ENCODE results near the gene TBATA.

Gene TBATA

GRCh38 chr10:70785190-70785589 lies at the start of gene TBATA:
TSS of gene TBATA (minus strand) at chr10:70785377. CDS start at chr10:70783379, 1,998 bp downstream.
- FAIRE-seq (no peak), DNase-seq (ENCODE audit: extremely low spot score, insufficient read length, low read depth) (no peak)

GRCh38 chr10:70834441-70835151 lies 49.4 kb upstream of the TBATA start:
- FAIRE-seq (no peak), DNase-seq (ENCODE audit: extremely low spot score, insufficient read length, low read depth) (no peak)

- FAIRE-seq (no peak), DNase-seq (ENCODE audit: extremely low spot score, insufficient read length, low read depth) (no peak)
Observed at GRCh38 chr10:70834021-70834420, 48.8 kb upstream of the TBATA start.

GRCh38 chr10:70833601-70834000 lies 48.4 kb upstream of the TBATA start:
- FAIRE-seq (no peak), DNase-seq (ENCODE audit: extremely low spot score, insufficient read length, low read depth) (no peak)

GRCh38 chr10:70832852-70833528 lies 47.8 kb upstream of the TBATA start:
- FAIRE-seq: no peak
- no peak for DNase-seq (ENCODE audit: extremely low spot score, insufficient read length, low read depth)

- DNase-seq (ENCODE audit: extremely low spot score, insufficient read length, low read depth): no peak
- no peak for FAIRE-seq
Observed at GRCh38 chr10:70832221-70832620, 47.0 kb upstream of the TBATA start.

- no peak for DNase-seq (ENCODE audit: extremely low spot score, insufficient read length, low read depth)
- no peak for FAIRE-seq
Observed at GRCh38 chr10:70830164-70830563, 45.0 kb upstream of the TBATA start.

GRCh38 chr10:70829543-70829942 lies 44.4 kb upstream of the TBATA start:
- FAIRE-seq: no peak
- DNase-seq (ENCODE audit: extremely low spot score, insufficient read length, low read depth): no peak

- FAIRE-seq: no peak
- DNase-seq (ENCODE audit: extremely low spot score, insufficient read length, low read depth): no peak
Observed at GRCh38 chr10:70828923-70829322, 43.7 kb upstream of the TBATA start.

- no peak for FAIRE-seq
- no peak for DNase-seq (ENCODE audit: extremely low spot score, insufficient read length, low read depth)
Observed at GRCh38 chr10:70827086-70827757, 42.0 kb upstream of the TBATA start.

- FAIRE-seq (no peak), DNase-seq (ENCODE audit: extremely low spot score, insufficient read length, low read depth) (no peak)
Observed at GRCh38 chr10:70822076-70822820, 37.1 kb upstream of the TBATA start.

- no peak for DNase-seq (ENCODE audit: extremely low spot score, insufficient read length, low read depth)
- FAIRE-seq: no peak
Observed at GRCh38 chr10:70820976-70821750, 36.0 kb upstream of the TBATA start.

GRCh38 chr10:70816220-70816894 lies 31.2 kb upstream of the TBATA start:
- DNase-seq (ENCODE audit: extremely low spot score, insufficient read length, low read depth) (peak; percentile 23), FAIRE-seq (peak; percentile 60)

GRCh38 chr10:70815504-70816219 lies 30.5 kb upstream of the TBATA start, which contains the start of gene SGPL1:
TSS of gene SGPL1 (plus strand) at chr10:70815948. CDS start at chr10:70816854, 906 bp downstream.
- FAIRE-seq (peak; percentile 93), DNase-seq (ENCODE audit: extremely low spot score, insufficient read length, low read depth) (peak; percentile 98)

GRCh38 chr10:70814126-70814525 lies 28.9 kb upstream of the TBATA start:
- no peak for FAIRE-seq
- no peak for DNase-seq (ENCODE audit: extremely low spot score, insufficient read length, low read depth)

GRCh38 chr10:70812814-70813213 lies 27.6 kb upstream of the TBATA start:
- DNase-seq (ENCODE audit: extremely low spot score, insufficient read length, low read depth): no peak

GRCh38 chr10:70811881-70812280 lies 26.7 kb upstream of the TBATA start:
- FAIRE-seq (no peak), DNase-seq (ENCODE audit: extremely low spot score, insufficient read length, low read depth) (no peak)

More at GRCh38 chr10:70812814-70813213, 27.6 kb upstream of the TBATA start:
- FAIRE-seq: no peak

GRCh38 chr10:70810967-70811366 lies 25.8 kb upstream of the TBATA start:
- DNase-seq (ENCODE audit: extremely low spot score, insufficient read length, low read depth) (no peak), FAIRE-seq (no peak)
